ENCODE results near the gene PLEKHF1. TPM values are rescaled to one million over a fixed set of nuclear protein-coding genes. Genes with fewer than 3 reads are reported as not detected.

The PLEKHF1 gene
- total RNA-seq: 2.0 and 4.0 TPM in 2 replicates

GRCh38 chr19:29665215-29665825 is at the start of gene PLEKHF1:
PLEKHF1 (plus strand) TSS chr19:29665461; CDS start chr19:29673840, 8,379 bp downstream.

GRCh38 chr19:29714953-29715700 is 49.9 kb downstream of the PLEKHF1 start, which contains the start of gene C19orf12:
C19orf12 (minus strand) TSS chr19:29715261; CDS start chr19:29708413, 6,848 bp downstream.

Other genes with a start within 250 kb of the PLEKHF1 start
- not detected in 2 replicates for gene VSTM2B, start 139.5 kb upstream of the PLEKHF1 start, total RNA-seq
- 42.0 and 62.1 TPM in 2 replicates for gene POP4, start 59.2 kb upstream of the PLEKHF1 start, total RNA-seq
- gene C19orf12, start 49.8 kb downstream of the PLEKHF1 start, total RNA-seq: 14.9 and 26.2 TPM in 2 replicates
- 13.7 and 15.7 TPM in 2 replicates for gene CCNE1, start 146.5 kb downstream of the PLEKHF1 start, total RNA-seq

Data from placental epithelial cell (primary cell).